Tibial nerve (tissue), 4 donors: Measurements from ENCODE around the gene ARTN.

Source experiments
- CTCF ChIP-seq, 5 experiments: fragments of 200-600 bp in 3 of 5; fragments of 450-650 bp in 2 of 5; sonication (generic) in 3 of 5; IDR thresholded peaks; one replicate each; pipeline ENCODE4 v1.5.1; 2016 to 2019; ENCODE audit warnings: antibody characterized with exemption in 5 of 5, mild to moderate bottlenecking in 3 of 5, moderate library complexity in 2 of 5
- EP300 ChIP-seq, 2 donors: sonication (generic); formaldehyde crosslinking; IDR thresholded peaks; one replicate each; pipeline ENCODE4 v1.6.1; 2017; ENCODE audit warnings: antibody characterized with exemption in 2 of 2, mild to moderate bottlenecking in 1 of 2
- POLR2A ChIP-seq, 2 donors: fragments of 450-650 bp; IDR thresholded peaks; one replicate each; pipeline ENCODE4 v1.6.1; 2017; ENCODE audit warnings: antibody characterized with exemption in 2 of 2, mild to moderate bottlenecking in 2 of 2, moderate library complexity in 2 of 2

DNA sequence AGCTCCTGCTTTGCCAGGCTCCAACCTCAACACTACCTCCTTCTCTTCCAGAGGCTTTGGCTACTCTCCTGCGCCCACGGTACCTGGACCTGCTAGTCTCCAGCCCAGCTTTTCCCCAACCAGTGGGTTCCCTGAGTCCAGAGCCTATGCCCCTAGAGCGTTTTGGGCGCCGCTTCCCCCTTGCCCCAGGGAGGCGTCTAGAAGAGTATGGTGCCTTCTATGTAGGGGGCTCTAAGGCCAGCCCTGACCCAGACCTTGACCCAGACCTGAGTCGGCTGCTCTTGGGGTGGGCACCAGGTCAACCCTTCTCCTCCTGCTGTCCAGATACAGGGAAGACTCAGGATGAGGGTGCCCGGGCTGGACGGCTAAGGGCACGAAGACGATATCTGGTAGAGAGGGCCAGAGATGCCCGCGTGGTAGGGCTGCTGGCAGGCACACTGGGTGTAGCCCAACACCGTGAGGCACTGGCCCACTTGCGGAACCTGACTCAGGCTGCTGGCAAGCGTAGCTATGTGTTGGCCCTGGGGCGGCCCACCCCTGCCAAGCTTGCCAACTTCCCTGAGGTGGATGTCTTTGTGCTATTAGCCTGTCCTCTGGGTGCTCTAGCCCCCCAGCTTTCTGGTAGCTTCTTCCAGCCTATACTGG lies 37.9 kb downstream of the ARTN start:
- TF ChIP-seq CTCF (IDR thresholded peaks at IDR 0.05) (no peak), POLR2A (IDR thresholded peaks at IDR 0.05) (no peak), EP300 (IDR thresholded peaks at IDR 0.05) (no peak)
